ENCODE results near the gene TDRKH.

DNA sequence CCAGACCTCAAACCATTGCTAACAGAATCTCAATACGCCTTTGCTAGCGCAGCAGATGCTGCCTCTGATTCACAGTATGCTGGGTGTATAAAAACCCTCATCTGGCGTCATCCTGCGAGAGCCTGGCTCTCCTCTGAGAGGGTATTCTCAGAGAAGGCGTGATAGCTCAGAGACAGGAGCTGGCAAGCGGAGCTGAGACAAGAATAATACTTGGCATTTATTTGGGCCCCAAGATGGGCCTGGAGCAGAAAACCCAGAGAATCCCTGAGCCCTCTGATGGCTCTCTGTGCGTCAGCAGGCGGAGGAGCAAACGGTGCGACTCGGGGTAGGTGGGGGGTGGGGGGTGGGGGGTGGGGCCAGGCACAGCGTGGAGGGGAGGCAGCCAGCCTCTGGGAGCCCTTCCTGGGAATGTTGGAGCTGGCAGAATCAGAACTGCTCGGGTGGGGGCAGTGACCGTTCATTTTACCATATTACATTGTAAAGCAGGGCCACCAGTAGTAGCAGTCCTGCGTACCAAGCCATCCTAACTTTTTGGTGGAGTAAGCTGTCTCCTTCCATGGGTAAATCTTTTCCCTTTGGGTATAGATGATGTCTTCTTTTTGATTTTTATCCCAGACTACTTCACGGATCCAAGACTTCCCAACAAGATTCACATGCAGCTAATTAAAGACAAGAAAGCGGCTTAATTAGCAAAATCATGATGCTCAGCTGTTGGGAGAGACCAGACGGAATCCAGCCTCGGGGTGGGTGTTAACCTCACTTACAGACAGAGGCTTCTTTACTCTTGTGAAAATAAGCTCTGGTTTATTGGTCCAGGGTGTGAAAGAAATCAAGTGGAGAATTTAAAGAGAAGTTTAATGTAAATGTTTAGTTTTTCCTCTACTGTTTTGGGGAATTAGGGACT, 61.9 kb downstream of the TDRKH start:
- TF ChIP-seq POLR2AphosphoS5 (IDR thresholded peaks at IDR 0.05; ENCODE audit: low read depth, low read length), result no peak
- TF ChIP-seq TAF1 (IDR thresholded peaks at IDR 0.05; ENCODE audit: low read depth, low read length), result no peak
- TF ChIP-seq POLR2A (IDR thresholded peaks at IDR 0.05; ENCODE audit: low read depth, low read length), result no peak
- no peak for TF ChIP-seq POU2F2 (IDR thresholded peaks at IDR 0.05; ENCODE audit: low read depth, low read length)
- no peak for TF ChIP-seq SPI1 (IDR thresholded peaks at IDR 0.05; ENCODE audit: low read depth, low read length)
